Measurements from ENCODE around the gene TRIP11.

GRCh38 chr14:91918186-91918883 is 121.5 kb downstream of the TRIP11 start:
- TF ChIP-seq CTCF (conservative IDR thresholded peaks at IDR 0.05 in 1 of 2, IDR thresholded peaks at IDR 0.05 in 1 of 2; ENCODE audit: low read depth in 1 of 2, low read length in 2 of 2) (no peak), EZH2 (IDR thresholded peaks at IDR 0.05; ENCODE audit: low read length, missing control alignments) (no peak)

All from fibroblast of lung (primary cell).